Heart left ventricle (tissue), 16 donors: Measurements from ENCODE around the gene PCBD1. TPM values are rescaled to one million over a fixed set of nuclear protein-coding genes. Genes with fewer than 3 reads are reported as not detected.

Experiments used
- ATAC-seq, 4 donors: fragments of 200-7000 bp; cut with Tn5 transposase; one replicate each; pipeline ENCODE4 v1.9.1; 2020 to 2022; ENCODE audit warnings: moderate library complexity in 4 of 4, mild to moderate bottlenecking in 3 of 4, moderate number of reproducible peaks in 1 of 4
- DNase-seq, 5 donors: peaks; one replicate each; pipeline ENCODE4 v3.0.0-alpha.2; 2020
- H3K27ac ChIP-seq, 12 donors: fragments of 200-600 bp; sonication (generic) in 4 of 12; one replicate each; pipeline versions ENCODE4 v1.5.0 to v1.8.0; 2016 to 2022; ENCODE audit warnings: mild to moderate bottlenecking in 2 of 12
- H3K27me3 ChIP-seq, 9 donors: fragments of 200-600 bp; sonication (generic) in 2 of 9; one replicate each; pipeline versions ENCODE4 v1.5.1 to v1.8.0; 2016 to 2022; ENCODE audit warnings: mild to moderate bottlenecking in 3 of 9
- H3K36me3 ChIP-seq, 9 donors: fragments of 200-600 bp; sonication (generic) in 2 of 9; one replicate each; pipeline versions ENCODE4 v1.5.0 to v1.8.0; 2018 to 2022; ENCODE audit warnings: mild to moderate bottlenecking in 2 of 9
- H3K4me1 ChIP-seq, 12 donors: fragments of 200-600 bp; sonication (generic) in 4 of 12; one replicate each; pipeline versions ENCODE4 v1.5.0 to v1.8.0; 2016 to 2022; ENCODE audit warnings: mild to moderate bottlenecking in 3 of 12
- H3K4me3 ChIP-seq, 12 donors: fragments of 200-600 bp; sonication (generic) in 4 of 12; one replicate each; pipeline versions ENCODE4 v1.5.0 to v1.8.0; 2017 to 2022; ENCODE audit warnings: mild to moderate bottlenecking in 9 of 12, moderate library complexity in 4 of 12
- H3K9me3 ChIP-seq, 12 donors: fragments of 200-600 bp; sonication (generic) in 4 of 12; one replicate each; pipeline versions ENCODE4 v1.5.0 to v1.8.0; 2016 to 2022; ENCODE audit warnings: mild to moderate bottlenecking in 1 of 12
- CTCF ChIP-seq, 12 donors: fragments of 200-600 bp; sonication (generic) in 4 of 12; IDR thresholded peaks; one replicate each; pipeline versions ENCODE4 v1.5.0 to v1.8.0; 2018 to 2022; ENCODE audit warnings: antibody characterized with exemption in 12 of 12, mild to moderate bottlenecking in 5 of 12
- POLR2A ChIP-seq, 2 donors: fragments of 450-650 bp; IDR thresholded peaks; one replicate each; pipeline ENCODE4 v1.6.1; 2017; ENCODE audit warnings: antibody characterized with exemption in 2 of 2, mild to moderate bottlenecking in 2 of 2, moderate library complexity in 2 of 2
- WGBS, 4 donors: extraction: QIAGEN DNeasy Blood & Tissue Kit in 2 of 4; methylation state at CpG; one replicate each; pipeline versions ENCODE4 v1.1.5 to v1.1.7; 2013 to 2018; 5-methylcytosine and 5-hydroxymethylcytosine counted together
- intact Hi-C, 10 donors: fragments of 100-400 bp; cut with DNase I; formaldehyde crosslinking; loops; one replicate each; pipeline versions ENCODE4 v1.11.1 to v1.14.2; 2022
- long read RNA-seq, 3 donors: library from polyadenylated mRNA; unstranded; transcript quantifications; one replicate each; pipeline ENCODE4 v2.0.0, GENCODE V29; 2020 to 2021
- polyA plus RNA-seq, 2 donors: library from polyadenylated mRNA; stranded (reverse); fragments of 200-250 nt; gene quantifications; one replicate each; pipeline ENCODE4 v1.2.3, GENCODE V29; 2013
- total RNA-seq, 9 donors: library from RNA; depleted of rRNA in 2 of 9; stranded (reverse); fragments of >200 nt in 2 of 9; fragmentation: NEBNext Ultra II Directional in 3 of 9; extraction: Animal tissue kit (Norgen Biotek cat#: 25700) in 3 of 9; gene quantifications; one replicate each; pipeline versions ENCODE4 v1.1.0 to v1.2.4, GENCODE V29; 2016 to 2023
- donor health status: ischemic (EF 13 %, LVEDD 7.1; RV severe dilation, severe dysfunction).
- donor health status: healthy with polysubstance abuse.
- donor health status: DM: no; HTN: yes; CAD: no.
- donor health status: DM: no; HTN: no; CAD: no.
- donor health status: ischemic (EF 25% LVEDD 6.9; RV normal size, moderate dysfunction).
- donor health status: ischemic (EF 25% LVEDD 5.7; RV mildly dilated, moderate dysfunction).
- donor health status: healthy.
- donor health status: DM: yes; HTN: yes; CAD: no.
- donor health status: ischemic (EF 35%, LVEDD 5.7; RV mildly dilated, moderate dysfunction).
- donor health status: nonischemic (EF 11% LVEDD 7.7; RV severe dilation, severe dysfunction).
- donor health status: DM: yes; HTN: yes; CAD: no.
- donor health status: PGD.
- donor health status: ischemic (EF 29% LVEDD 5.4; RV normal size, mild dysfunction).
- donor health status: nonischemic (EF 23%, LVEDD 6.1; RV moderate dilation, normal function).

PCBD1 gene
- 100 to 1,000 TPM; 112 to 189 (median 144) TPM for total RNA-seq
- polyA plus RNA-seq, result 100 to 1,000 TPM; 103 to 177 TPM
- long read RNA-seq, donor 1, transcript PCBD1-201 (4 exons, 1,006 nt), result major isoform, 78 of 97 reads
- long read RNA-seq, donor 1, partial matches to known transcripts, result 5 of 97 reads
- long read RNA-seq, donor 1, other reads (novel, unspliced or antisense), result 12 of 97 reads
- long read RNA-seq, donor 2, transcript PCBD1-201 (4 exons, 1,006 nt), result major isoform, 57 of 70 reads
- long read RNA-seq, donor 2, partial matches to known transcripts, result 6 of 70 reads
- long read RNA-seq, donor 2, other reads (novel, unspliced or antisense), result 7 of 70 reads
- long read RNA-seq, donor 3, transcript PCBD1-201 (4 exons, 1,006 nt), result major isoform, 33 of 43 reads
- long read RNA-seq, donor 3, partial matches to known transcripts, result 2 of 43 reads
- long read RNA-seq, donor 3, other reads (novel, unspliced or antisense), result 5 of 43 reads

GRCh38 chr10:70887804-70888800, at the start of gene PCBD1:
TSS of gene PCBD1 (minus strand) at chr10:70888565. CDS start at chr10:70888533, 32 bp downstream.
- no peaks in the 10 kb centered on the region for H3K27me3 ChIP-seq
- H3K4me1 ChIP-seq, result peaks cover 0 to 46% (median 21%) of the 10 kb centered on the region in 12 donors
- H3K27ac ChIP-seq, result peak within 1 kb of the TSS; percentile 84 to 96 (median 94)
- peak; percentile 55 to 86 (median 80) for ATAC-seq
- peaks cover 0 to 27% (median 24%) of the 10 kb centered on the region in 9 donors for H3K36me3 ChIP-seq
- H3K4me3 ChIP-seq, result peak within 1 kb of the TSS; percentile 66 to 96 (median 82)
- peak; percentile 72 to 85 (median 81) for DNase-seq
- intact Hi-C loops, result loop anchor here in 4 of 10 donors (10.0 kb wide), 2 partner anchors 413 to 423 kb away; partner anchors contain the start of gene PALD1 (in 1 of the 4)
- TF ChIP-seq CTCF (IDR thresholded peaks at IDR 0.05) (peak in 1 of 12 donors; percentile 4), POLR2A (IDR thresholded peaks at IDR 0.05) (peak in 1 of 2 donors; percentile 55)
- 1% methylated on average over 34 to 85 of the region's 85 CpGs for WGBS, 4 donors
- no peaks in the 10 kb centered on the region for H3K9me3 ChIP-seq

- Histone ChIP-seq H3K27ac (no peak overlapping the region), H3K4me3 (no peak overlapping the region), H3K27me3 (peaks cover 0 to 6% (median 0%) of the 10 kb centered on the region in 9 donors), H3K9me3 (no peaks in the 10 kb centered on the region), H3K36me3 (no peaks in the 10 kb centered on the region), H3K4me1 (peaks cover 0 to 30% (median 13%) of the 10 kb centered on the region in 12 donors)
- 77 to 94% (median 85%) methylated on average over 3 to 7 of the region's 7 CpGs for WGBS, 4 donors
- DNase-seq (no peak), ATAC-seq (no peak)
- no peak for TF ChIP-seq CTCF (IDR thresholded peaks at IDR 0.05)
- no peak for TF ChIP-seq POLR2A (IDR thresholded peaks at IDR 0.05)
- intact Hi-C loops, result loop anchor here in 2 of 10 donors (10.0 kb wide), 1 partner anchor 127 kb away; no protein-coding TSS in a partner anchor
Measured at GRCh38 chr10:70937661-70938060, 49.3 kb upstream of the PCBD1 start.

GRCh38 chr10:70936111-70936510, 47.7 kb upstream of the PCBD1 start:
- H3K27me3 ChIP-seq, result peaks cover 0 to 10% (median 0%) of the 10 kb centered on the region in 9 donors
- H3K9me3 ChIP-seq, result no peaks in the 10 kb centered on the region
- H3K4me3 ChIP-seq, result no peak overlapping the region
- intact Hi-C loops, result loop anchor here in 2 of 10 donors (10.0 kb wide), 1 partner anchor 129 kb away; no protein-coding TSS in a partner anchor
- H3K27ac ChIP-seq, result peak overlapping the region in 1 of 12 donors; percentile 5
- ATAC-seq (peak in 1 of 4 donors; percentile 45), DNase-seq (peak in 1 of 5 donors; percentile 42)
- WGBS, 4 donors, result 36 to 53% (median 42%) methylated on average over 5 to 6 of the region's 6 CpGs
- TF ChIP-seq POLR2A (IDR thresholded peaks at IDR 0.05) (no peak), CTCF (IDR thresholded peaks at IDR 0.05) (no peak)
- peaks cover 0 to 28% (median 13%) of the 10 kb centered on the region in 12 donors for H3K4me1 ChIP-seq
- H3K36me3 ChIP-seq, result no peaks in the 10 kb centered on the region
